Measurements from ENCODE around the gene GJC2. TPM values are rescaled to one million over a fixed set of nuclear protein-coding genes. Genes with fewer than 3 reads are reported as not detected.

Gene GJC2
- total and polyA plus RNA-seq, 3 donors from 2014 or later: 2.0 to 4.2 (median 2.6) TPM

DNA sequence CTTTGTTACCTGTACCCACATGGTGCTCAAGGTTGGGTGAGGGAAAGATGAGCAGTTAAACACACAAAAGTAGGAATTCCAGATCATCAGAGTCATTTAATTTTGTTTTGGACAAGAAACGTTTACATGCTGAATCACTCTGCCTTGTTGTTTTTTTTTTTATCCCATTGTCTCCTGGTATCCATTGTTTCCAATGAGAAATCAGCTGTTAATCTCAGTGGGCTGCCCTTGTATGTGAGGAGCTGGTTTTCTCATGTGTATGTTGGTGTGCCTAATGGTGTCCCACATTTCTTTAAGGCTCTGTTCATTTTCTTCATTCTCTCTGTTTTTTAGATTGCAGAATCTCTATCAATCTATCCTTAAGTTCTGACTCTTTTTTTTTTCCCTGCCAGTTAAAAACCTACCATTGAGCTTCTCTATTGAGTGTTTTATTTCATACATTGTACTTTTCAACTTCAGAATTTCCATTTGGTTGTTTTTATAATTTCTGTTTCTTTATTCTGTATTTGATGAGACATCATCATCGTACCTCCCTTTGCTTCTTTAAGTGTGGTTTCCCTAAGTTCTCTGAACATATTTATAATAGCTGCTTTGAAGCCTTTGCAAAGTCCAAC is 49.4 kb downstream of the GJC2 start:
- no peak overlapping the region for H3K4me3 ChIP-seq
- WGBS, 2 donors: 73 to 77% methylated on average over 2 of the region's 2 CpGs
- no peaks in the 10 kb centered on the region for H3K36me3 ChIP-seq (ENCODE audit: low read depth, missing control alignments)
- no peaks in the 10 kb centered on the region for H3K27me3 ChIP-seq
- H3K9me3 ChIP-seq: no peaks in the 10 kb centered on the region
- no peak for TF ChIP-seq POLR2A (IDR thresholded peaks at IDR 0.05)
- TF ChIP-seq, protein P1, sequence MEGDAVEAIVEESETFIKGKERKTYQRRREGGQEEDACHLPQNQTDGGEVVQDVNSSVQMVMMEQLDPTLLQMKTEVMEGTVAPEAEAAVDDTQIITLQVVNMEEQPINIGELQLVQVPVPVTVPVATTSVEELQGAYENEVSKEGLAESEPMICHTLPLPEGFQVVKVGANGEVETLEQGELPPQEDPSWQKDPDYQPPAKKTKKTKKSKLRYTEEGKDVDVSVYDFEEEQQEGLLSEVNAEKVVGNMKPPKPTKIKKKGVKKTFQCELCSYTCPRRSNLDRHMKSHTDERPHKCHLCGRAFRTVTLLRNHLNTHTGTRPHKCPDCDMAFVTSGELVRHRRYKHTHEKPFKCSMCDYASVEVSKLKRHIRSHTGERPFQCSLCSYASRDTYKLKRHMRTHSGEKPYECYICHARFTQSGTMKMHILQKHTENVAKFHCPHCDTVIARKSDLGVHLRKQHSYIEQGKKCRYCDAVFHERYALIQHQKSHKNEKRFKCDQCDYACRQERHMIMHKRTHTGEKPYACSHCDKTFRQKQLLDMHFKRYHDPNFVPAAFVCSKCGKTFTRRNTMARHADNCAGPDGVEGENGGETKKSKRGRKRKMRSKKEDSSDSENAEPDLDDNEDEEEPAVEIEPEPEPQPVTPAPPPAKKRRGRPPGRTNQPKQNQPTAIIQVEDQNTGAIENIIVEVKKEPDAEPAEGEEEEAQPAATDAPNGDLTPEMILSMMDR (IDR thresholded peaks at IDR 0.05): no peak
- no peak overlapping the region for H3K27ac ChIP-seq
- intact Hi-C loops (cut with DNase I; ENCODE audit: low total_unique reads): no loop called here
- no peaks in the 10 kb centered on the region for H3K4me1 ChIP-seq
- no peak for DNase-seq

DNA sequence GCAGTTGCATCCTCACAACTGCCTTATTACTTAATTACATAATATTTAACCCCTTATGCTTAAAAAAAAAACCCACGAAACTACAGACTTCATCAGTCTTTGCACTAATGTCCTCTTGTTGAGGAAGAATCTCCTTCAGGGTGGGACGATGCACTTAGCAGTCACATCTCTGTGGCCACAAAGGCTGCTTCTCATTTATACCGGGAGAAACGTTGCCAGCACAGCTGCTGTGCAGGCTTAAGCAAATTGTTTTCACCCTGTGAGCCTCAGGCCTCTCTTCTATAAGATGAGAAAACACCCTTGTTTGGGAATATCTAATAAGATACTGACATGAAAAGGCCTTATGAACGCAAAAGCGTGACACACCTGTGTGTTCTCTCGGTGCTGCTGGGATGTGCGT is 55.2 kb downstream of the GJC2 start:
- 65 to 70% methylated on average over 8 of the region's 8 CpGs for WGBS, 2 donors
- H3K4me1 ChIP-seq: no peaks in the 10 kb centered on the region
- intact Hi-C loops (cut with DNase I; ENCODE audit: low total_unique reads): no loop called here
- no peak overlapping the region for H3K4me3 ChIP-seq
- H3K9me3 ChIP-seq: no peaks in the 10 kb centered on the region
- TF ChIP-seq, protein P1 (IDR thresholded peaks at IDR 0.05): no peak
- no peak for TF ChIP-seq POLR2A (IDR thresholded peaks at IDR 0.05)
- H3K27ac ChIP-seq: no peak overlapping the region
- H3K27me3 ChIP-seq: no peaks in the 10 kb centered on the region
- no peaks in the 10 kb centered on the region for H3K36me3 ChIP-seq (ENCODE audit: low read depth, missing control alignments)
- no peak for DNase-seq

DNA sequence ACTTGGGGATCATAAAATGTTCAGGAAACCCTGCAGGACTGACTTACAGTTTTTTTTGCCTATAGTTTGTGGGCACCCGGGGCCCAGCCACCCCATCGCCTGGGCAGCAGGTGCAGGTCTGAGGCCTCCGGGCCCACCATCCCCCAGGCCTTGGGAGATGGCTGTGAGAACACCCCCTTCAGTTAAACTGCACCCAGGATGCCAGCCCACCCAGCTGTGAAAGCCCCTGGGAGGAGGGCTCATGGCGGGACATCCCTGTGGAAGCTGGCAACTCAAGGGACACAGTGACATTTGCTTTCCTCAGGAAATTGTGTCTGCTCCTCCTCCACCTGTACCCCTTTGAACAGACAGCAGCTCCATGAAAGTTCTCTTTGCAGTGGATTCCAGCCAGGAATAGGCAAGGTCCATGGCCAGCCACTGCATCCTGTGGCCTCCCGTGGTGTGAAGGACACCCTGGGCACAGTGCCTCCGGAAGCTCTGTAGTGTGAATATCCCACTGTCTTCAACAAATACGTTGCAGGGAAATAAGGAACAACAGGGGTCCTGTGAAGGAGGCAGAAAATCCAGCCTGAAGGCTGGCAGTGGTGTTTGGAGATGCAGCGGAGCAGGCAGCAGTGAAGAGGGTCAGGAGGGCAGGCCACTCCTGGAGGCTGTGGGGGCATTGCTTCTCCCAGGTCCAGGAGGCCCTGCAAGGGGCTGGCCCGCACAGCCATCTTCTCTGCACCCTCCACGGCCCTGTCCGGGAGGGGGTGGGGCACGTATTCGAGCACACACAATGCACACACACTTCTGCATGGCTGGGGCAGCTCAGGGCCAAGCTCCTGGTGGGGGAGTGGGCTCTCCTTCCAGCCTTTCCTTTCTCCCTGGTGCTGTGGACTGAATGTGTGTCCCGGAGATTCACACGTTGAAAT is 56.1 kb downstream of the GJC2 start:
- no peaks in the 10 kb centered on the region for H3K4me1 ChIP-seq
- H3K9me3 ChIP-seq: no peaks in the 10 kb centered on the region
- no peaks in the 10 kb centered on the region for H3K27me3 ChIP-seq
- no peak for DNase-seq
- no peaks in the 10 kb centered on the region for H3K36me3 ChIP-seq (ENCODE audit: low read depth, missing control alignments)
- no peak overlapping the region for H3K4me3 ChIP-seq
- intact Hi-C loops (cut with DNase I; ENCODE audit: low total_unique reads): no loop called here
- H3K27ac ChIP-seq: no peak overlapping the region
- TF ChIP-seq POLR2A (IDR thresholded peaks at IDR 0.05): no peak
- TF ChIP-seq, protein P1 (IDR thresholded peaks at IDR 0.05): no peak
- WGBS, 2 donors: 53 to 68% methylated on average over 9 to 15 of the region's 15 CpGs

DNA sequence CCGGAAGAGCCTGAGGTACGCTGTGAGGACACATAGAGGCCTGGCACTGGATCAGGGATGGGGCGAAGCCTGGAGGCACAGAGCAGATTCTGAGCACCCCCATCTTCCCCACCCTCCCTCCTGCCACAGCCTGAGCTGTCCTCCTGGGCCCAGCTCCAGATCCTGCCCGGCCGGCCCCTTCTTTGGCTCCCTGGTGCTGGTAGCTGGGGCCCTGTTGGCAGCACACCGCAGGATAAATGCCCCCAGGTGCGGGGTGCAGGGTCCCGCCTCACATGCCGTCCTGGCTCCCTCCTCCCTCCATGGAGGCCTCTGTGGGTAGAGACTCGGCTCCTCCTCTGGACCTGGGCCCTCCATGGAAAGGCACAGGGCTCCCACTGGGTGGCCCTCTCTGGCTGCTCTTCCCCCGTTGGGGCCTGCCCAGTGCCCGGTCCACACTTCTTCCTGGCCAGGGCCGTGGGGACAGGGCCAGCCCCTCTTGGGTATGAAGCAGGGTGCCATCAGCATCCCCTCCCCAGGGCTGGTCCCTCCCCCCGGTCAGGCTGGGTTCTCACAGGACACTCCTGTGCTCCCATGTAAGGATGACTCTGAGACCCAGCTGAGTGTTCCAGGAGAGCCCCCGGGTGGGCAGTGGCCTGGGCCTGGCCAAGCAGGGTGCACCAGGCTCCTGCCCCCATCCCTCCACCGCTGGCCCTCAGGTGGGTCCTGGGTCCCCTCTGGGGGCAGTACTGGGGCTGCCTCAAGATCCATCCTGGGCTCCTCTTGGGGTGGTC is 57.0 kb downstream of the GJC2 start:
- Histone ChIP-seq H3K36me3 (ENCODE audit: low read depth, missing control alignments) (no peaks in the 10 kb centered on the region), H3K9me3 (no peaks in the 10 kb centered on the region), H3K27ac (no peak overlapping the region), H3K27me3 (no peaks in the 10 kb centered on the region), H3K4me1 (no peaks in the 10 kb centered on the region), H3K4me3 (no peak overlapping the region)
- intact Hi-C loops (cut with DNase I; ENCODE audit: low total_unique reads): no loop called here
- 87% methylated on average over 16 of the region's 16 CpGs; no CpG with 5 or more reads in 1 of the 2 donors for WGBS, 2 donors
- no peak for TF ChIP-seq POLR2A (IDR thresholded peaks at IDR 0.05)
- TF ChIP-seq, protein P1 (IDR thresholded peaks at IDR 0.05): no peak
- DNase-seq: no peak

All from testis (tissue), 3 donors.